ENCODE results near the gene TRIM47. TPM values are rescaled to one million over a fixed set of nuclear protein-coding genes. Genes with fewer than 3 reads are reported as not detected.
A peak's percentile ranks its signal among the peaks of the same experiment; 100 is the strongest.

Gene TRIM47
- total RNA-seq, 6 experiments from 2014 or later: 9.1 to 27.0 (median 21.5) TPM

DNA sequence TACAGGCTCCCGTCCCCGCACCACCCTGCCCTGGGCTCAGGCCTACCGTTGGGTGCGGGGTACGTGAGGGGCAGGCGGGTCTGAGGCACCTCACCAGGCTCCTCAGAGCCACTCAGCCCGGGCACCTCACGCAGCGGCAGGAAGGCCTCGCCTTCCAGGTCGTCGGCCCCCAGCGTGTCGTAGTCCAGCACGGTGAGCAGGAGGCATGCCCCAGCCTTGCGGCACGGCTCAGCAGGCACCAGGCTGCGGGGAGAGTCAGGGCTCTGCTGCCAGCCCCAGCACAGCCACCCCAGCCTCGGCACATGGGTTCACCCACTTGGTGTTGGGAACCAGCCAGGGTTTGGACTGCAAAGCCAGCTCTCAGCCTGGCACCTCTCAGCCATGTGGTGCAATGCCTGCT lies 49.6 kb downstream of the TRIM47 start:
- Histone ChIP-seq H3K27ac (no peak overlapping the region), H3K27me3 (no peaks in the 10 kb centered on the region), H3K9me3 (no peaks in the 10 kb centered on the region), H3K4me3 (no peak overlapping the region), H3K36me3 (peaks cover 0 to 38% (median under 1%) of the 10 kb centered on the region in 4 donors), H3K4me1 (peaks cover 0 to 13% (median 0%) of the 10 kb centered on the region in 4 donors)
- DNase-seq (no peak), ATAC-seq (no peak)
- intact Hi-C loops (cut with DNase I): loop anchor here in 1 of 2 donors (10.0 kb wide), 1 partner anchor 74 kb away; no protein-coding TSS in a partner anchor
- WGBS (ENCODE audit: insufficient coverage, low coverage, low lambda C conversion rate, missing lambda C conversion rate): 78% methylated on average over 4 of the region's 19 CpGs
- TF ChIP-seq, protein P1, sequence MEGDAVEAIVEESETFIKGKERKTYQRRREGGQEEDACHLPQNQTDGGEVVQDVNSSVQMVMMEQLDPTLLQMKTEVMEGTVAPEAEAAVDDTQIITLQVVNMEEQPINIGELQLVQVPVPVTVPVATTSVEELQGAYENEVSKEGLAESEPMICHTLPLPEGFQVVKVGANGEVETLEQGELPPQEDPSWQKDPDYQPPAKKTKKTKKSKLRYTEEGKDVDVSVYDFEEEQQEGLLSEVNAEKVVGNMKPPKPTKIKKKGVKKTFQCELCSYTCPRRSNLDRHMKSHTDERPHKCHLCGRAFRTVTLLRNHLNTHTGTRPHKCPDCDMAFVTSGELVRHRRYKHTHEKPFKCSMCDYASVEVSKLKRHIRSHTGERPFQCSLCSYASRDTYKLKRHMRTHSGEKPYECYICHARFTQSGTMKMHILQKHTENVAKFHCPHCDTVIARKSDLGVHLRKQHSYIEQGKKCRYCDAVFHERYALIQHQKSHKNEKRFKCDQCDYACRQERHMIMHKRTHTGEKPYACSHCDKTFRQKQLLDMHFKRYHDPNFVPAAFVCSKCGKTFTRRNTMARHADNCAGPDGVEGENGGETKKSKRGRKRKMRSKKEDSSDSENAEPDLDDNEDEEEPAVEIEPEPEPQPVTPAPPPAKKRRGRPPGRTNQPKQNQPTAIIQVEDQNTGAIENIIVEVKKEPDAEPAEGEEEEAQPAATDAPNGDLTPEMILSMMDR (IDR thresholded peaks at IDR 0.05): no peak
- TF ChIP-seq POLR2A (IDR thresholded peaks at IDR 0.05): no peak

DNA sequence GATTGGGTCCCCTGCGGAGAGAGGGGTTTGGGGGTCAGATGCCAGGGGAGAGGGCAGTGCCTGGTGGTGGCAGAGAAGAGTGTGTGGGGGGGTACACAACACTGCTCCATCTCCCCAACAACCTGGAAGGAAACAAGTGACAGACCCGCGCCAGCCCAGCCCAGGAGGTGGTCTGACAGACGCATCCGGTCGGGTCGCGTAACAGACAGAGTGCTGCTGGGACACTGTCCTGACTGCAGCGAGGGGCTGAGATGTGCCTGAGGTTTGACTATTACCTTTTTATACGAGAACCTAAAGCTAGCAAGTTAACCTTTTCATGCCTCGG lies 50.3 kb downstream of the TRIM47 start:
- intact Hi-C loops (cut with DNase I): loop anchor here in 1 of 2 donors (10.0 kb wide), 1 partner anchor 73 kb away; no protein-coding TSS in a partner anchor
- no peak for TF ChIP-seq POLR2A (IDR thresholded peaks at IDR 0.05)
- TF ChIP-seq, protein P1 (IDR thresholded peaks at IDR 0.05): no peak
- DNase-seq (no peak), ATAC-seq (no peak)
- H3K36me3 ChIP-seq: peaks cover 0 to 37% (median 0%) of the 10 kb centered on the region in 4 donors
- no peak overlapping the region for H3K4me3 ChIP-seq
- peaks cover 0 to 13% (median 0%) of the 10 kb centered on the region in 4 donors for H3K4me1 ChIP-seq
- no peaks in the 10 kb centered on the region for H3K27me3 ChIP-seq
- no peaks in the 10 kb centered on the region for H3K9me3 ChIP-seq
- peak overlapping the region in 2 of 3 donors; percentile 31 to 46 for H3K27ac ChIP-seq
- 85% methylated on average over 10 of the region's 11 CpGs for WGBS (ENCODE audit: insufficient coverage, low coverage, low lambda C conversion rate, missing lambda C conversion rate)

DNA sequence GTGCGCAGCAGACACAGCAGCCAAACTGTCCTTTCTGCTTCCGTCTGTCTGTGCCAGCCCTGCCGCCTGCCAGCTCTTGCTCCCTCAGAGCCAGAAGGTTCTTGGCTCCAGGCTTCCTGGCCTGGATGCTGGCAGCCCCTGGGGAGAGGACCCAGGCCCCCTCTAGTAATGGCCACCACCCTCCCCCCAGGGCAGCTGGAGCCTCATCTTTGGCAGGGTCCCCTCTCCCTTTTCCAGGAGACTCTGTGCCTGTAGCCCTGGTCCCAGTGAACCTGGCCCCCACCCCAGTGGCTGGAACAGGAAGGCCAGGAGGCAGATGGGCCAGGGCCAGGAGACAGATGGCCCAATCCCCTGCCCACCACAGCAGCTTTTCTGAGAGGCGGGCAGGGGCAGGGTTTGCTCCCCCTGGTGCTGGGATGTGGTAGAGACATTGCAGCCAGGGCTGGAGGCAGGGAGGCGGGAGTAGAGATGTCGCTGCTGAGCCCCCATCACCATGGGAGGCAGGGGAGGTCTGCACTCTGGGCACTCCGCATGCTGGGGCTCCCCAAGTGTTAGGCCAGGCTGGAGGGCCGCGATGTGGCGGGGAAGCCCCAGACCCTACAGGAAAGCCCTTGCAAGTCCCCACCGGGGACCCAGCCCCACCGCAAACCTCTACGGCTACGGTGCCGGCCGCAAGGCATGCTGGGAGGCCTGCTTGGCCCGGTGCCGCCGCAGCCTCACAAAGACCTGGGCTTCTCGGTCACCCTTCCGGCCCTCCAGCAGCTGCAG lies 50.9 kb downstream of the TRIM47 start:
- 30% methylated on average over 4 of the region's 21 CpGs for WGBS (ENCODE audit: insufficient coverage, low coverage, low lambda C conversion rate, missing lambda C conversion rate)
- TF ChIP-seq, protein P1 (IDR thresholded peaks at IDR 0.05): peak; percentile 46 to 63 (median 56)
- no peak for TF ChIP-seq POLR2A (IDR thresholded peaks at IDR 0.05)
- Histone ChIP-seq H3K27ac (peak overlapping the region in 2 of 3 donors; percentile 31 to 46), H3K9me3 (no peaks in the 10 kb centered on the region), H3K27me3 (no peaks in the 10 kb centered on the region), H3K4me1 (peaks cover 0 to 17% (median 0%) of the 10 kb centered on the region in 4 donors), H3K4me3 (peak overlapping the region in 1 of 3 donors; percentile 13), H3K36me3 (peaks cover 0 to 34% (median 0%) of the 10 kb centered on the region in 4 donors)
- intact Hi-C loops (cut with DNase I): loop anchor here in 1 of 2 donors (10.0 kb wide), 1 partner anchor 73 kb away; no protein-coding TSS in a partner anchor
- DNase-seq (peak in 1 of 3 donors; percentile 46), ATAC-seq (peak; percentile 60 to 70 (median 61))

DNA sequence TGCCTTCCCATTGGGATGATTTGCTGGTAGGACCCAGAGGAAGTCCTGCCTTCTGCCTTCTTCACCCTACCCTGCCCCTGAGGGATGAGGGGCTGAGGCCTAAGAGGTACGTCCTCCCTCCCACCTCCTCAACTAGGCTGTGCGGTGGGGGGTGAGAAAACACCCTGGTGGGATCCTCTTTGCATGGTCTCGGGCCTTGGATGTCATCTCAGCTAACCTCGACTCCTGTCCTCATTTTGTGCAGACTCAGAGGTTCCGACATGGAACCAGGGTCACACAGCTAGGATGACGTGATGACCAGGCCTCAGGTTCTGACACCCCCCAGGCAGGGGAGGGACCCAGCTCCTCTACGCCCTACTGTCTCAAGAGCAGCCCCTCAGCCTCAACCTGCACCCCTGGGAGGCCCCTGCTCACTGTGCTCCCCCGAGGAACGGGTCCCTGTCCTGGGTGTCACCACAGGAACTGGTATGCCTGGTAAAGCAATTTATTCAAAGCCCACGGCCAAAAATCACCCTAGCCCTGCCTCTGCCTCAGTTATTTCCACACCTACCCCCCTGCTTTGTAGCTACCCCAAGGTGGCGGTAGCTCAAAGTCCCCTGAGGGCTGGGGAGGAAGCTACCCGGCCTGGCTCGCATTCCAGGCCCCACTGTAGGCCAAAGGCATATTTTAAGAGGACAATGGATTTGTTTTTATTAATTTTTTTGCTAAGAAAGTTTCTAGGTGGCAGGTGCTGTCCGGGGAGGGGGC lies 51.6 kb downstream of the TRIM47 start:
- intact Hi-C loops (cut with DNase I): loop anchor here in 1 of 2 donors (10.0 kb wide), 1 partner anchor 72 kb away; no protein-coding TSS in a partner anchor
- TF ChIP-seq POLR2A (IDR thresholded peaks at IDR 0.05): no peak
- TF ChIP-seq, protein P1 (IDR thresholded peaks at IDR 0.05): no peak
- peaks cover 0 to 34% (median 0%) of the 10 kb centered on the region in 4 donors for H3K36me3 ChIP-seq

More for the DNA sequence above, 51.6 kb downstream of the TRIM47 start:
- Histone ChIP-seq H3K27me3 (no peaks in the 10 kb centered on the region), H3K9me3 (no peaks in the 10 kb centered on the region), H3K4me3 (no peak overlapping the region), H3K4me1 (peaks cover 0 to 22% (median 0%) of the 10 kb centered on the region in 4 donors), H3K27ac (peak overlapping the region in 2 of 3 donors; percentile 31 to 46)
- peak in 1 of 3 donors; percentile 15 for DNase-seq
- 60% methylated on average over 2 of the region's 14 CpGs for WGBS (ENCODE audit: insufficient coverage, low coverage, low lambda C conversion rate, missing lambda C conversion rate)
- no peak for ATAC-seq
